Medulla oblongata (tissue), 1 donor: ENCODE results near the gene MTERF1.

Source experiments
- DNase-seq: peaks from one replicate; pipeline ENCODE4 v3.0.0-alpha.2; 2015; ENCODE audit errors: extremely low spot score

MTERF1 gene

DNA sequence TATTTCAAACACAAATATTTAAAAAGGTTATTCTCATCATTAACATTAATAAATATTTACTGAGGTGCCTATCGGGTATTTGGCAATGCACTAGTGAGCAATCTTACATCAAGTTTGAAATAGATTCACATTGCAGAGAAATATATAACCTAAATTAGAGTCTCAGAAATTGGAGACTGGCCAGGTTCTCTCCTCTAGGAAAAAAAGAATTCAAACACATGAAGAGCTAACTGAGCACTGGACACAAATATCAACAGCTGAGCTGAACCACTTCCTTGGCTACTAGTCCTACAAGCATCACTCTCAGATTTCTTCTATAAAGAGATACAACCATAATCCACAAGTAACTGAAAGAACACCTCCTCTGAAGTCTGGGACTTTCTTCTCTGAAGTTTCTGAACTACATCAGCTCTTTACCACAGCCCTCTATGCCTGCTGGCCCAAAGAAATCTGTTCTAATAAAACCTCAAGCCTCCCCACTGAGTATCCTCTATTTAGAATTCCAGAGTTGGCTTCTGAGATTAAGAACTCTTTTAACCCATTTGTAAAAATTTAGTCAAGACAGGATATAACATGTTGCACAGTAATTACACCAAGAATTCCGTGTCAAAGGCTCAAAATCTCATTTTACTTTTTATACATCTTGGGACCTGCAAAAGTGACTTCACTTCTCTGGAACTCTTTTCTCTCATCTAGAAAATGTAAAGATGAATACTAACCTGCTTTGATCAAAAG lies 45.2 kb downstream of the MTERF1 start:
- DNase-seq = no peak

GRCh38 chr7:91832493-91833045 lies 47.9 kb downstream of the MTERF1 start:
- DNase-seq = no peak

DNA sequence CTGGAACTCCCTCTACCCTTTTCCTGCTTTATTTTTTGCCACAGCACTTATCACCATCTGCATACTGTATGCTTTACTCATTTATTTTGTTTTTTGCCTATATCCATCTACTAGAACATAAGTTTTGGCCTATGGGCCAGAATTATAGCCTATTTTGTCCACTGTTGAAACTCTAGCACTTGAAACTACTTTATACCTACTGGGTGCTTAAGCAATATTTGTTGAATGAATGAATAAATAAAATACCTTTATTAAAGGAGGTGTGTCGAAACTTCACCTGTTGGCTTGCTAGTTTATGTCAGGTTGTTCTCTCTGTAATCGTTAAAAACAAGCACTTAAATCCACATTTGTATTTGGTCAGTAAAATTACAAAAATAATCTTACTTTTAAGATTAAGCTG lies 53.3 kb downstream of the MTERF1 start:
- no peak for DNase-seq

DNA sequence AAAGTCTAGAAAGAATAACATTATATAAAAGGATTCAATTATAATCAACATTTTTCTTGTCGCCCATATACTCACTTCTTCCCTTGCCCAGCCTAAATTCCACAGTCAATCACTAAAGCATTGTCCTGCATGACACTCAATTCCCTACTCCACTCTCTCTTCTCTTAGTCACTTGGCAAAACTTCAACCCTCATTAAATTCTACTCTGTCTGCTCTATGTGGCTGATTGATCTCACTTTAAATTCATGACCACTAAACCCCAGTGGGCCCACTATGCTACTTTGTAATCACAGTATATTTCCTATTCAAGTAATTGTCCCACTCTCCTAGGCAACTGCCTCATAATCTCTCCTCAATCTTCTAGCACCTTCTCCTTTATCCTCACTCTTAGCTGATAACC lies 54.1 kb downstream of the MTERF1 start:
- DNase-seq = no peak

DNA sequence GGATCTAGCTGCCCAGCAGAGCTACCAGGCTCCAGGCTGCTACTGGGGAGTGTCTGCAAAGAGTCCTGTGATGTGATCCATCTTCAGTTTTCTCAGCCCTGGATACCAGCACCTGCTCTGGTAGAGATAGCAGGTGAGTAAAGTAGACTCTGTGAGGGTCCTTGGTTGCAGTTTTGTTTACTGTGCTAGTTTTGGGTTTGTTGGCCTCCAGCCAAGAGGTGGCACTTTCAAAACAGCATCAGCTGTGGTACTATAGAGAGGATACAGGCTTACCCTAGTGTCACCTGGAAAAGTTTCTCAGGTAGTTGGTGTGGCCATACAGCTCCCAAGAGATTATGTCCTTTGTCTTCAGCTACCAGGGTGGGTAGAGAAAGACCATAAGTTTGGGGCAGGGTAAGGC lies 56.3 kb downstream of the MTERF1 start:
- no peak for DNase-seq
